Keratinocyte (primary cell): ENCODE results near the gene SCTR. TPM values are rescaled to one million over a fixed set of nuclear protein-coding genes. Genes with fewer than 3 reads are reported as not detected.

Source experiments
- DNase-seq: peaks from one replicate; pipeline ENCODE4 v3.0.0-alpha.2; 2011; ENCODE audit warnings: low read depth, missing footprints, low spot score
- FAIRE-seq: peaks from 2 replicates; lab custom pipeline; 2011; peaks lifted over from hg19 to GRCh38; lab: Jason Lieb, UNC
- H2AFZ ChIP-seq: 2 replicates; pipeline ENCODE4 v1.6.0; 2012; ENCODE audit warnings: low read length, control low read depth, inconsistent platforms; ENCODE audit not compliant: control insufficient read depth
- H3K27ac ChIP-seq: 2 replicates; pipeline ENCODE4 v1.5.1; 2011; ENCODE audit warnings: low read length; ENCODE audit not compliant: control insufficient read depth, insufficient read depth
- H3K27me3 ChIP-seq: 3 replicates; pipeline ENCODE4 v1.6.0; 2011; ENCODE audit warnings: low read length; ENCODE audit not compliant: control insufficient read depth, insufficient read depth; ENCODE audit errors: extremely low read depth
- H3K36me3 ChIP-seq, 2 experiments: 2 replicates in 1 of 2; 3 replicates in 1 of 2; pipeline ENCODE4 v1.5.1; 2011; ENCODE audit warnings: low read length in 2 of 2, mild to moderate bottlenecking in 1 of 2; ENCODE audit not compliant: control insufficient read depth in 2 of 2, insufficient read depth in 2 of 2; ENCODE audit errors: extremely low read depth in 1 of 2
- H3K4me1 ChIP-seq: 3 replicates; pipeline ENCODE4 v1.5.1; 2011; ENCODE audit warnings: low read length; ENCODE audit not compliant: control insufficient read depth, insufficient read depth; ENCODE audit errors: extremely low read depth
- H3K4me2 ChIP-seq: 3 replicates; pipeline ENCODE4 v1.6.0; 2011; ENCODE audit warnings: low read depth, low read length; ENCODE audit not compliant: control insufficient read depth, insufficient read depth; ENCODE audit errors: extremely low read depth
- H3K4me3 ChIP-seq, 3 experiments: fragments of 200-600 bp in 1 of 3; sonication (generic) in 1 of 3; 2 replicates in 2 of 3; 3 replicates in 1 of 3; pipeline ENCODE4 v1.5.1; 2011 to 2016; ENCODE audit warnings: low read length in 3 of 3, mild to moderate bottlenecking in 3 of 3, control low read depth in 2 of 3, inconsistent platforms in 1 of 3, low read depth in 1 of 3, mixed read lengths in 1 of 3, mixed run types in 1 of 3, moderate library complexity in 1 of 3; ENCODE audit not compliant: control insufficient read depth in 2 of 3, insufficient read depth in 2 of 3; ENCODE audit errors: extremely low read depth in 1 of 3
- H3K79me2 ChIP-seq: 2 replicates; pipeline ENCODE4 v1.6.0; 2012; ENCODE audit warnings: low read length; ENCODE audit not compliant: control insufficient read depth, insufficient read depth
- H3K9ac ChIP-seq: 3 replicates; pipeline ENCODE4 v1.6.0; 2011; ENCODE audit warnings: low read length; ENCODE audit not compliant: control insufficient read depth, insufficient read depth; ENCODE audit errors: extremely low read depth
- H3K9me1 ChIP-seq: 3 replicates; pipeline ENCODE4 v1.6.0; 2011; ENCODE audit warnings: low read length; ENCODE audit not compliant: control insufficient read depth, insufficient read depth; ENCODE audit errors: extremely low read depth
- H3K9me3 ChIP-seq: 2 replicates; pipeline ENCODE4 v1.5.1; 2012; ENCODE audit warnings: low read depth, low read length; ENCODE audit not compliant: control insufficient read depth
- H4K20me1 ChIP-seq: 3 replicates; pipeline ENCODE4 v1.6.0; 2011; ENCODE audit warnings: low read length; ENCODE audit not compliant: control insufficient read depth, insufficient read depth; ENCODE audit errors: extremely low read depth
- CTCF ChIP-seq, 3 experiments: IDR thresholded peaks in 1 of 3; conservative IDR thresholded peaks in 1 of 3; optimal IDR thresholded peaks in 1 of 3; 2 replicates in 2 of 3; 3 replicates in 1 of 3; pipeline versions ENCODE3 to v1.5.1; 2011; ENCODE audit warnings: low read length in 3 of 3, mild to moderate bottlenecking in 3 of 3, moderate library complexity in 2 of 3, control low read depth in 1 of 3, inconsistent platforms in 1 of 3; ENCODE audit not compliant: insufficient read depth in 2 of 3; ENCODE audit errors: extremely low read depth in 1 of 3
- EZH2 ChIP-seq: IDR thresholded peaks from one replicate; pipeline ENCODE4 v1.6.1; 2012; ENCODE audit warnings: inconsistent platforms, mild to moderate bottlenecking, low read length, moderate library complexity
- dilution Hi-C: fragments of 300-500 bp; cut with MboI; formaldehyde crosslinking; loops from one replicate; pipeline ENCODE4 v1.7.0; 2020; ENCODE audit warnings: low sequenced_read_pairs; ENCODE audit not compliant: extremely low pct_ligation_motif_present
- polyA plus RNA-seq, 5 experiments: library from polyadenylated mRNA; depleted of rRNA in 3 of 5; stranded (reverse) in 3 of 5; stranded (forward) in 1 of 5; unstranded in 1 of 5; fragments of >200 nt; gene quantifications; 1 replicate in 1 of 5; 2 replicates in 3 of 5; 3 replicates in 1 of 5; pipeline versions ENCODE4 v1.2.1 to v1.2.3, GENCODE V29; 2011 to 2012; ENCODE audit warnings: missing spikeins in 2 of 5, low read depth in 1 of 5, low replicate concordance in 1 of 5

The SCTR gene
- polyA plus RNA-seq, 1 donor (not counting 4 experiments of a cell fraction or from before 2014, with no cell fraction given), result not detected

GRCh38 chr2:119466373-119466772, 57.9 kb downstream of the SCTR start:
- no peak for FAIRE-seq
- dilution Hi-C loops, result no loop called here
- no peak for DNase-seq

GRCh38 chr2:119465687-119466086, 58.6 kb downstream of the SCTR start:
- Histone ChIP-seq H3K4me3 (no peak overlapping the region), H3K4me1 (no peaks in the 10 kb centered on the region), H3K9ac (no peak overlapping the region), H3K9me1 (no peaks in the 10 kb centered on the region), H3K79me2 (no peaks in the 10 kb centered on the region), H3K27ac (no peak overlapping the region), H3K27me3 (no peaks in the 10 kb centered on the region), H3K36me3 (no peaks in the 10 kb centered on the region), H4K20me1 (no peaks in the 10 kb centered on the region), H3K4me2 (no peak overlapping the region), H2AFZ (no peak overlapping the region), H3K9me3 (no peaks in the 10 kb centered on the region)
- dilution Hi-C loops, result no loop called here
- TF ChIP-seq CTCF (optimal IDR thresholded peaks at IDR 0.05 in 1 of 3, IDR thresholded peaks at IDR 0.05 in 1 of 3, conservative IDR thresholded peaks at IDR 0.05 in 1 of 3; ENCODE audit: extremely low read depth in 1 of 3, insufficient read depth in 2 of 3, low read length in 3 of 3) (no peak), EZH2 (no peak)
- FAIRE-seq (no peak), DNase-seq (no peak)

More at GRCh38 chr2:119466373-119466772, 57.9 kb downstream of the SCTR start:
- Histone ChIP-seq H3K36me3 (no peaks in the 10 kb centered on the region), H3K4me1 (no peaks in the 10 kb centered on the region), H3K4me3 (no peak overlapping the region), H3K4me2 (no peak overlapping the region), H3K27me3 (no peaks in the 10 kb centered on the region), H3K79me2 (no peaks in the 10 kb centered on the region), H4K20me1 (no peaks in the 10 kb centered on the region), H3K9me1 (no peaks in the 10 kb centered on the region), H3K9ac (no peak overlapping the region), H2AFZ (no peak overlapping the region), H3K9me3 (no peaks in the 10 kb centered on the region), H3K27ac (no peak overlapping the region)
- TF ChIP-seq EZH2 (no peak), CTCF (optimal IDR thresholded peaks at IDR 0.05 in 1 of 3, IDR thresholded peaks at IDR 0.05 in 1 of 3, conservative IDR thresholded peaks at IDR 0.05 in 1 of 3; ENCODE audit: extremely low read depth in 1 of 3, insufficient read depth in 2 of 3, low read length in 3 of 3) (no peak)
